IMR-90 (cell line): Measurements from ENCODE around the gene PVALEF. TPM values are rescaled to one million over a fixed set of nuclear protein-coding genes. Genes with fewer than 3 reads are reported as not detected.

ENCODE experiments used
- ATAC-seq: fragments of 200-7000 bp; cut with Tn5 transposase; 2 replicates; pipeline ENCODE4 v1.9.1; 2020; ENCODE audit warnings: low read depth, mild to moderate bottlenecking, moderate library complexity
- BruUV-seq: library from RNA; stranded (reverse); fragments of 400-500 nt; replicated peaks from 2 replicates; lab custom pipeline; 2021; lab: Mats Ljungman, UMichigan
- CTCF ChIA-PET: fragments of 300-600 bp; formaldehyde crosslinking; extraction: SDS; loops from one replicate; lab custom pipeline; 2021; ENCODE audit warnings: antibody characterized with exemption; lab: Yijun Ruan, JAX
- POLR2A ChIA-PET: fragments of 300-600 bp; sonication (Branson Sonifier 250); formaldehyde crosslinking; loops from one replicate; lab custom pipeline; 2022; ENCODE audit warnings: antibody characterized with exemption; ENCODE audit not compliant: unreplicated experiment; lab: Charles Lee
- DNase-seq: peaks from one replicate; pipeline ENCODE4 v3.0.0; 2013
- H2AFZ ChIP-seq: replicated peaks from 2 replicates; pipeline ENCODE3; 2013; ENCODE audit warnings: low read length, mild to moderate bottlenecking; ENCODE audit not compliant: poor library complexity
- H2AK5ac ChIP-seq: 2 replicates; pipeline ENCODE4 v1.6.1; 2013; ENCODE audit warnings: low read depth, low read length, inconsistent platforms
- H2AK9ac ChIP-seq: replicated peaks from 2 replicates; pipeline ENCODE3; 2013; ENCODE audit warnings: mild to moderate bottlenecking, low read depth, low read length, moderate library complexity; ENCODE audit not compliant: poor library complexity
- H2BK120ac ChIP-seq: 2 replicates; pipeline ENCODE4 v1.6.1; 2013; ENCODE audit warnings: low read depth, low read length, inconsistent platforms
- H2BK15ac ChIP-seq: 3 replicates; pipeline ENCODE4 v1.6.1; 2013; ENCODE audit warnings: low read depth, low read length, inconsistent platforms
- H2BK20ac ChIP-seq: 2 replicates; pipeline ENCODE4 v1.6.1; 2013; ENCODE audit warnings: low read depth, mild to moderate bottlenecking, inconsistent platforms, low read length, moderate library complexity
- H2BK5ac ChIP-seq: 2 replicates; pipeline ENCODE4 v1.6.1; 2013; ENCODE audit warnings: mild to moderate bottlenecking, low read depth, low read length, inconsistent platforms; ENCODE audit not compliant: poor library complexity, severe bottlenecking
- H3K14ac ChIP-seq: replicated peaks from 2 replicates; pipeline ENCODE4 v1.6.1; 2013; ENCODE audit warnings: low read depth, low read length, inconsistent platforms
- H3K18ac ChIP-seq: 2 replicates; pipeline ENCODE4 v1.6.1; 2013; ENCODE audit warnings: low read depth, low read length, control low read depth
- H3K23ac ChIP-seq: 2 replicates; pipeline ENCODE4 v1.6.1; 2013; ENCODE audit warnings: low read depth, low read length, inconsistent platforms
- H3K27ac ChIP-seq: 2 replicates; pipeline ENCODE4 v1.5.1; 2013; ENCODE audit warnings: mild to moderate bottlenecking, control low read depth, low read length; ENCODE audit not compliant: insufficient read depth
- H3K27me3 ChIP-seq: 2 replicates; pipeline ENCODE4 v1.6.1; 2013; ENCODE audit warnings: low read length; ENCODE audit not compliant: control insufficient read depth, insufficient read depth
- H3K36me3 ChIP-seq: 2 replicates; pipeline ENCODE4 v1.6.1; 2013; ENCODE audit warnings: low read length, mixed read lengths; ENCODE audit not compliant: control insufficient read depth, insufficient read depth
- H3K4ac ChIP-seq: 2 replicates; pipeline ENCODE4 v1.6.1; 2013; ENCODE audit warnings: low read depth, low read length, inconsistent platforms
- H3K4me1 ChIP-seq: 2 replicates; pipeline ENCODE4 v1.6.1; 2013; ENCODE audit warnings: low read length, mixed read lengths; ENCODE audit not compliant: control insufficient read depth, insufficient read depth
- H3K4me2 ChIP-seq: 2 replicates; pipeline ENCODE4 v1.6.1; 2013; ENCODE audit warnings: low read depth, mild to moderate bottlenecking, control low read depth, low read length, moderate library complexity
- H3K4me3 ChIP-seq: 2 replicates; pipeline ENCODE4 v1.5.1; 2013; ENCODE audit warnings: low read depth, mild to moderate bottlenecking, control low read depth, low read length, moderate library complexity; ENCODE audit not compliant: insufficient read depth
- H3K56ac ChIP-seq: 2 replicates; pipeline ENCODE4 v1.6.1; 2013; ENCODE audit warnings: low read length, inconsistent platforms; ENCODE audit not compliant: insufficient read depth; ENCODE audit errors: extremely low read depth
- H3K79me1 ChIP-seq, 2 experiments: 2 replicates each; pipeline ENCODE4 v1.6.1; 2013; ENCODE audit warnings: low read length in 2 of 2, inconsistent platforms in 1 of 2, low read depth in 1 of 2
- H3K9ac ChIP-seq: 2 replicates; pipeline ENCODE4 v1.6.1; 2013; ENCODE audit warnings: low read depth, low read length, control low read depth
- H3K9me1 ChIP-seq: 2 replicates; pipeline ENCODE4 v1.6.1; 2013; ENCODE audit warnings: low read length, inconsistent platforms; ENCODE audit not compliant: insufficient read depth
- H3K9me3 ChIP-seq: 2 replicates; pipeline ENCODE4 v1.6.1; 2013; ENCODE audit warnings: low read length; ENCODE audit not compliant: control insufficient read depth, insufficient read depth
- H4K20me1 ChIP-seq: 2 replicates; pipeline ENCODE4 v1.6.1; 2013; ENCODE audit warnings: low read length, inconsistent platforms; ENCODE audit not compliant: insufficient read depth
- H4K5ac ChIP-seq: 2 replicates; pipeline ENCODE4 v1.6.1; 2013; ENCODE audit warnings: mild to moderate bottlenecking, low read depth, low read length, control low read depth
- H4K8ac ChIP-seq, 2 experiments: 2 replicates each; pipeline ENCODE4 v1.6.1; 2013; ENCODE audit warnings: low read depth in 2 of 2, low read length in 2 of 2, control low read depth in 1 of 2, inconsistent platforms in 1 of 2
- H4K91ac ChIP-seq: 2 replicates; pipeline ENCODE4 v1.6.1; 2013; ENCODE audit warnings: low read depth, low read length, inconsistent platforms; ENCODE audit not compliant: insufficient read depth
- FOS ChIP-seq: fragments of 150-350 bp; IDR thresholded peaks from 2 replicates; pipeline ENCODE4 v1.6.1; 2016; ENCODE audit warnings: low read depth, low read length
- MXI1 ChIP-seq: IDR thresholded peaks from 2 replicates; pipeline ENCODE4 v1.6.1; 2012; ENCODE audit warnings: low read depth, mild to moderate bottlenecking, low read length, moderate library complexity, borderline replicate concordance
- SMC3 ChIP-seq: fragments of 150-350 bp; IDR thresholded peaks from 2 replicates; pipeline ENCODE4 v1.6.1; 2016; ENCODE audit warnings: low read depth, mild to moderate bottlenecking, antibody characterized with exemption, low read length, moderate library complexity
- WGBS, 2 experiments: methylation state at CpG; one replicate each; pipeline versions ENCODE4 v1.1.5 to v1.1.7; 2013; ENCODE audit warnings: missing lambda C conversion rate in 2 of 2; ENCODE audit not compliant: insufficient read length in 1 of 2; ENCODE audit errors: extremely low coverage in 2 of 2; 5-methylcytosine and 5-hydroxymethylcytosine counted together
- dilution Hi-C: fragments of 300-500 bp; cut with HindIII; formaldehyde crosslinking; loops from one replicate; pipeline ENCODE4 v1.14.3; 2018; ENCODE audit warnings: low sequenced_read_pairs; ENCODE audit not compliant: unreplicated experiment
- in situ Hi-C: fragments of 300-500 bp; cut with MboI; formaldehyde crosslinking; loops from 3 replicates; pipeline ENCODE4 v1.14.3; 2019; ENCODE audit warnings: low sequenced_read_pairs, inconsistent platforms, mixed read lengths
- intact Hi-C: fragments of 100-400 bp; cut with micrococcal nuclease; formaldehyde crosslinking; loops from 2 replicates; pipeline ENCODE4 v1.10.0; 2022
- polyA plus RNA-seq, 3 experiments: library from polyadenylated mRNA; depleted of rRNA; stranded (reverse); fragments of >200 nt; gene quantifications; 2 replicates each; pipeline ENCODE4 v1.2.3, GENCODE V29; 2012; ENCODE audit warnings: low replicate concordance in 1 of 3
- total RNA-seq: library from RNA; depleted of rRNA; stranded (reverse); fragments of >200 nt; gene quantifications from 2 replicates; pipeline ENCODE4 v1.2.3, GENCODE V29; 2012

Gene PVALEF
- total and polyA plus RNA-seq, 2 of the 4 experiments (the other 2 are of a cell fraction) = not detected

GRCh38 chr17:81187120-81187519, 21.8 kb downstream of the PVALEF start:
- H4K8ac ChIP-seq = no peak overlapping the region
- no peak overlapping the region for H3K14ac ChIP-seq
- H2AFZ ChIP-seq = no peak overlapping the region
- dilution Hi-C loops (no loop called here), intact Hi-C loops (no loop called here), in situ Hi-C loops (no loop called here)
- ATAC-seq (no peak), DNase-seq (no peak)
- H3K27ac ChIP-seq = no peak overlapping the region
- H3K9ac ChIP-seq = no peak overlapping the region
- no peak overlapping the region for H3K4me3 ChIP-seq
- H3K4me1 ChIP-seq = no peaks in the 10 kb centered on the region
- H2BK120ac ChIP-seq = no peak overlapping the region
- H2BK20ac ChIP-seq = no peak overlapping the region
- peaks cover 6% of the 10 kb centered on the region; the same call in 1 of the 2 replicates for H3K36me3 ChIP-seq
- H4K91ac ChIP-seq = no peak overlapping the region
- 92% methylated on average over 8 of the region's 11 CpGs; no CpG with 5 or more reads in 1 of the 2 experiments for WGBS, 2 experiments
- no peaks in the 10 kb centered on the region for H3K9me1 ChIP-seq
- no peak overlapping the region for H3K56ac ChIP-seq
- no peak overlapping the region for H2AK9ac ChIP-seq
- H3K4ac ChIP-seq = no peak overlapping the region
- no peaks in the 10 kb centered on the region for H4K20me1 ChIP-seq
- ChIA-PET CTCF (no interaction called here), POLR2A (interaction anchor here (0.6 kb wide), 1 partner anchor 108 kb away, joined by 18 read pairs; the partner anchor contains the start of gene SLC38A10)
- H3K27me3 ChIP-seq = peaks cover 6% of the 10 kb centered on the region; the same call in 1 of the 2 replicates
- no peak overlapping the region for H2BK5ac ChIP-seq
- H2AK5ac ChIP-seq = no peak overlapping the region
- no peak overlapping the region for H2BK15ac ChIP-seq
- H3K9me3 ChIP-seq = no peaks in the 10 kb centered on the region
- TF ChIP-seq MXI1 (no peak), FOS (no peak), SMC3 (no peak)
- H3K4me2 ChIP-seq = no peak overlapping the region
- H3K79me1 ChIP-seq = no peaks in the 10 kb centered on the region
- no peak overlapping the region for H3K23ac ChIP-seq
- no TSS peak for BruUV-seq
- no peak overlapping the region for H3K18ac ChIP-seq
- H4K5ac ChIP-seq = no peak overlapping the region
